Amygdala (tissue), 56 donors: ENCODE measurements around the gene CCDC18.

ENCODE experiments used
- DNase-seq, 56 donors: peaks; one replicate each; lab custom pipeline; 2025; lab: John Stamatoyannopoulos, UW

The CCDC18 gene

GRCh38 chr1:93301131-93301530, 120.6 kb downstream of the CCDC18 start:
- DNase-seq = no peak

- DNase-seq = no peak
These were observed 121.6 kb downstream of the CCDC18 start for GRCh38 chr1:93302078-93302477.

GRCh38 chr1:93304716-93305138, 124.2 kb downstream of the CCDC18 start:
- peak in 14 of 56 donors; percentile 3 to 78 (median 13) for DNase-seq

- DNase-seq = no peak
These were observed 126.4 kb downstream of the CCDC18 start for GRCh38 chr1:93306920-93307319.

- no peak for DNase-seq
These were observed 132.5 kb downstream of the CCDC18 start for GRCh38 chr1:93313026-93313425.

GRCh38 chr1:93317207-93317606, 136.7 kb downstream of the CCDC18 start:
- DNase-seq = peak in 20 of 56 donors; percentile 1 to 54 (median 8)

- no peak for DNase-seq
These were observed 137.4 kb downstream of the CCDC18 start for GRCh38 chr1:93317943-93318342.

GRCh38 chr1:93321720-93322119, 141.2 kb downstream of the CCDC18 start:
- no peak for DNase-seq

GRCh38 chr1:93322349-93322748, 141.8 kb downstream of the CCDC18 start:
- no peak for DNase-seq

- DNase-seq = no peak
These were observed 142.8 kb downstream of the CCDC18 start for GRCh38 chr1:93323185-93323820.

GRCh38 chr1:93324486-93325464, 144.3 kb downstream of the CCDC18 start:
- peak in 1 of 56 donors; percentile 6 for DNase-seq
